Liver (tissue), 9 donors: ENCODE results near the gene FGL2. TPM values are rescaled to one million over a fixed set of nuclear protein-coding genes. Genes with fewer than 3 reads are reported as not detected.
"Not testable (repeated sequence)": the region's sequence is repeated elsewhere in the genome, so short reads cannot be mapped to it uniquely, and the experiment has no call there.

Experiments used
- DNase-seq: peaks from one replicate; pipeline ENCODE4 v3.0.0-alpha.2; 2017; ENCODE audit warnings: low spot score
- H3K27ac ChIP-seq, 2 donors: one replicate each; pipeline ENCODE4 v1.7.0; 2013; ENCODE audit warnings: inconsistent platforms in 2 of 2, low read length in 2 of 2, control low read depth in 1 of 2, low read depth in 1 of 2, mild to moderate bottlenecking in 1 of 2
- H3K27me3 ChIP-seq, 4 donors: one replicate each; pipeline versions ENCODE4 v1.6.1 to v1.7.0; 2013; ENCODE audit warnings: low read length in 3 of 4, inconsistent platforms in 1 of 4, mild to moderate bottlenecking in 1 of 4, moderate library complexity in 1 of 4; ENCODE audit not compliant: control insufficient read depth in 4 of 4, insufficient read depth in 4 of 4
- H3K36me3 ChIP-seq, 4 donors: one replicate each; pipeline versions ENCODE4 v1.6.1 to v1.7.0; 2013; ENCODE audit warnings: low read length in 3 of 4, mild to moderate bottlenecking in 3 of 4, low read depth in 1 of 4, moderate library complexity in 1 of 4; ENCODE audit not compliant: control insufficient read depth in 4 of 4, insufficient read depth in 3 of 4
- H3K4me1 ChIP-seq, 4 donors: one replicate each; pipeline versions ENCODE4 v1.6.1 to v1.7.0; 2013; ENCODE audit warnings: low read length in 3 of 4, mild to moderate bottlenecking in 3 of 4, moderate library complexity in 1 of 4; ENCODE audit not compliant: control insufficient read depth in 4 of 4, insufficient read depth in 4 of 4
- H3K4me3 ChIP-seq, 3 donors: one replicate each; pipeline versions ENCODE4 v1.6.1 to v1.7.0; 2013; ENCODE audit warnings: low read length in 3 of 3, control low read depth in 1 of 3, low read depth in 1 of 3, mild to moderate bottlenecking in 1 of 3
- H3K9ac ChIP-seq, 2 donors: one replicate each; pipeline ENCODE4 v1.7.0; 2013; ENCODE audit warnings: low read length in 2 of 2, mild to moderate bottlenecking in 2 of 2, moderate library complexity in 2 of 2, control low read depth in 1 of 2, low read depth in 1 of 2
- H3K9me3 ChIP-seq, 4 donors: one replicate each; pipeline versions ENCODE4 v1.6.1 to v1.7.0; 2013; ENCODE audit warnings: low read length in 3 of 4; ENCODE audit not compliant: control insufficient read depth in 4 of 4
- EGR1 ChIP-seq, 2 donors: IDR thresholded peaks; 2 replicates each; pipeline ENCODE4 v1.6.1; 2016 to 2018; ENCODE audit warnings: antibody characterized with exemption in 2 of 2, low read depth in 2 of 2
- FOXA1 ChIP-seq: IDR thresholded peaks from 2 replicates; pipeline ENCODE4 v1.6.1; 2016; ENCODE audit warnings: antibody characterized with exemption
- FOXA2 ChIP-seq: IDR thresholded peaks from 2 replicates; pipeline ENCODE4 v1.6.1; 2016; ENCODE audit warnings: antibody characterized with exemption
- GABPA ChIP-seq, 2 donors: IDR thresholded peaks in 1 of 2; conservative IDR thresholded peaks in 1 of 2; 2 replicates each; pipeline ENCODE4 v1.6.1; 2016; ENCODE audit warnings: antibody characterized with exemption in 2 of 2, mild to moderate bottlenecking in 1 of 2, moderate library complexity in 1 of 2
- HNF4A ChIP-seq, 2 donors: conservative IDR thresholded peaks; 2 replicates each; pipeline ENCODE4 v1.6.1; 2016; ENCODE audit warnings: antibody characterized with exemption in 2 of 2, mild to moderate bottlenecking in 2 of 2
- JUND ChIP-seq, 2 donors: IDR thresholded peaks; 2 replicates each; pipeline ENCODE4 v1.6.1; 2016; ENCODE audit warnings: antibody characterized with exemption in 2 of 2
- NR2F2 ChIP-seq: IDR thresholded peaks from 2 replicates; pipeline ENCODE4 v1.6.1; 2016; ENCODE audit warnings: antibody characterized with exemption
- RAD21 ChIP-seq, 2 donors: IDR thresholded peaks; 2 replicates each; pipeline ENCODE4 v1.6.1; 2016; ENCODE audit warnings: antibody characterized with exemption in 2 of 2, mild to moderate bottlenecking in 2 of 2
- REST ChIP-seq: IDR thresholded peaks from 2 replicates; pipeline ENCODE4 v1.6.1; 2016; ENCODE audit warnings: antibody characterized with exemption, mild to moderate bottlenecking
- RXRA ChIP-seq, 2 donors: IDR thresholded peaks; 2 replicates each; pipeline ENCODE4 v1.6.1; 2017 to 2018; ENCODE audit warnings: antibody characterized with exemption in 2 of 2, mild to moderate bottlenecking in 1 of 2
- TAF1 ChIP-seq: conservative IDR thresholded peaks from 2 replicates; pipeline ENCODE4 v1.6.1; 2016; ENCODE audit warnings: antibody characterized with exemption, mild to moderate bottlenecking
- YY1 ChIP-seq: IDR thresholded peaks from 2 replicates; pipeline ENCODE4 v1.6.1; 2016; ENCODE audit warnings: antibody characterized with exemption, mild to moderate bottlenecking
- WGBS: extraction: QIAGEN DNeasy Blood & Tissue Kit; methylation state at CpG from one replicate; pipeline ENCODE4 v1.1.7; 2013; 5-methylcytosine and 5-hydroxymethylcytosine counted together
- polyA plus RNA-seq, 2 donors: library from polyadenylated mRNA; stranded (reverse) in 1 of 2; unstranded in 1 of 2; fragments of 200-250 nt in 1 of 2; fragments of >200 nt in 1 of 2; fragmentation: Nextera tagmentation in 1 of 2; extraction: Ambion mirVana in 1 of 2; gene quantifications; one replicate each; pipeline versions ENCODE4 v1.2.1 to v1.2.3, GENCODE V29; 2013 to 2015
- total RNA-seq, 2 donors: library from RNA; depleted of rRNA; stranded (reverse); fragments of >200 nt; gene quantifications; one replicate each; pipeline ENCODE4 v1.2.3, GENCODE V29; 2014
- TF ChIP-seq, protein P1 (sequence below): fragments of 150-350 bp; IDR thresholded peaks from 2 replicates; pipeline ENCODE4 v1.5.1; 2017; ENCODE audit warnings: improper control_type of control experiment, low read depth, low read length; ENCODE audit not compliant: missing input control
- TF ChIP-seq, protein P2 (sequence below): IDR thresholded peaks from 2 replicates; pipeline ENCODE4 v1.6.1; 2016; ENCODE audit warnings: antibody characterized with exemption
- donor health status: healthy.
- donor health status: healthy.
- donor health status: healthy.
- donor health status: healthy.
- donor health status: healthy.

FGL2 gene
- total and polyA plus RNA-seq, 4 donors = 2.7 to 21.7 (median 13.6) TPM

DNA sequence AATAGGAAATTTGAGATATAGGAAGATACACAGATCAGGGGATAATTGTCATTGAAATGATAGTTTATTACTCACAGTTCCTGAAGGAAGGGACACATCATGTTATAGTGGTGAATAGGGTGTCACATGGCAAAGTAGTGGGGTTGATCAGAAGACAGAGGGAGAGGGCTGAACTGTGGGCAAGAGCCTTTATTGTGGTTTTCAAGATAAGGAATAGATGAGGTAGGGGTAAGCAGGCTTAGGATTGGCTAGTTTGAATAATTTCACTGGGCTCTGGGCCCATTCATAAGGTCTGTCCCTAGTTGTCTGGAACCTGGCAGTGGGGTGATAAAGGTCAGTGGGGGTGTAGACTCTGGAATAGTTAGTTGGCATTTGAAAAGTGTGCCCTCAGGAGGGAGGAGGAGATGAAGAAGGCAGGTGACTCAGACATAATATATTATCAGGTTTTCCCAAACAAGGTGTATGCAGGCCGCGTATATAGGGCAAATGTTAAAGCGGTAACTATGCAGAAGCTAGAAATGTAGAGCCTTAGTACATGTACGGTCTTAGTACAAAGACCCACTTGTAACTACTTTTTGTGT lies 18.5 kb downstream of the FGL2 start:
- no peaks in the 10 kb centered on the region for H3K4me1 ChIP-seq
- no peaks in the 10 kb centered on the region for H3K27me3 ChIP-seq
- DNase-seq = no peak
- no peaks in the 10 kb centered on the region for H3K36me3 ChIP-seq
- H3K9me3 ChIP-seq = no peaks in the 10 kb centered on the region
- no peak overlapping the region for H3K4me3 ChIP-seq
- TF ChIP-seq NR2F2 (no peak), EGR1 (IDR thresholded peaks at IDR 0.05; ENCODE audit: low read depth in 2 of 2) (no peak), GABPA (IDR thresholded peaks at IDR 0.05 in 1 of 2, conservative IDR thresholded peaks at IDR 0.05 in 1 of 2) (no peak), TAF1 (no peak), FOXA2 (no peak), HNF4A (conservative IDR thresholded peaks at IDR 0.05) (no peak), REST (no peak), FOXA1 (no peak), JUND (IDR thresholded peaks at IDR 0.05) (no peak), YY1 (no peak), RAD21 (IDR thresholded peaks at IDR 0.05) (no peak), RXRA (IDR thresholded peaks at IDR 0.05) (no peak)
- TF ChIP-seq, protein P1, sequence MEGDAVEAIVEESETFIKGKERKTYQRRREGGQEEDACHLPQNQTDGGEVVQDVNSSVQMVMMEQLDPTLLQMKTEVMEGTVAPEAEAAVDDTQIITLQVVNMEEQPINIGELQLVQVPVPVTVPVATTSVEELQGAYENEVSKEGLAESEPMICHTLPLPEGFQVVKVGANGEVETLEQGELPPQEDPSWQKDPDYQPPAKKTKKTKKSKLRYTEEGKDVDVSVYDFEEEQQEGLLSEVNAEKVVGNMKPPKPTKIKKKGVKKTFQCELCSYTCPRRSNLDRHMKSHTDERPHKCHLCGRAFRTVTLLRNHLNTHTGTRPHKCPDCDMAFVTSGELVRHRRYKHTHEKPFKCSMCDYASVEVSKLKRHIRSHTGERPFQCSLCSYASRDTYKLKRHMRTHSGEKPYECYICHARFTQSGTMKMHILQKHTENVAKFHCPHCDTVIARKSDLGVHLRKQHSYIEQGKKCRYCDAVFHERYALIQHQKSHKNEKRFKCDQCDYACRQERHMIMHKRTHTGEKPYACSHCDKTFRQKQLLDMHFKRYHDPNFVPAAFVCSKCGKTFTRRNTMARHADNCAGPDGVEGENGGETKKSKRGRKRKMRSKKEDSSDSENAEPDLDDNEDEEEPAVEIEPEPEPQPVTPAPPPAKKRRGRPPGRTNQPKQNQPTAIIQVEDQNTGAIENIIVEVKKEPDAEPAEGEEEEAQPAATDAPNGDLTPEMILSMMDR = no peak
- TF ChIP-seq, protein P2, sequence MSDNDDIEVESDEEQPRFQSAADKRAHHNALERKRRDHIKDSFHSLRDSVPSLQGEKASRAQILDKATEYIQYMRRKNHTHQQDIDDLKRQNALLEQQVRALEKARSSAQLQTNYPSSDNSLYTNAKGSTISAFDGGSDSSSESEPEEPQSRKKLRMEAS = no peak
- no peak overlapping the region for H3K27ac ChIP-seq
- WGBS = 93% methylated on average over 4 of the region's 4 CpGs
- H3K9ac ChIP-seq = no peak overlapping the region

DNA sequence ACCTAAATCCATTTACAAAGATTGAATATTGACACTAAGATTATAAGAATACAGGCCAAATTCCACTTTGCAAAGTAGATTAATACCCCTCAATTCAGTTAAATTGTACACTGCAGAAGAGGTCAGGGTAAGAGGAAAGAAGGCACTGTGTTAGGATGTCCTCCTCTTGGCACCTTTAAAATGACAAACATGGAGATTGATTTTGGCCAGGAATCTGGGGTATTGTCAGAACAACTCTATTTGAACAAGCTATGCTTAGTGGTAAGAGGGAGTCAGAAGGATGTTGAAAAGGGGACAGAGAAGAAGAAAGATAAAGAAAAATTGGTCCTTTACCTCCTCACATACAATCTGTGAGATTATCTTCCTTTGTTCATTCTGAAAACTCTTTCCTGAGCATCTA lies 21.6 kb downstream of the FGL2 start:
- H3K4me3 ChIP-seq, H3K9me3 ChIP-seq, H3K27ac ChIP-seq, H3K4me1 ChIP-seq, H3K36me3 ChIP-seq, H3K9ac ChIP-seq, H3K27me3 ChIP-seq, DNase-seq: not testable (repeated sequence)

GRCh38 chr7:77177321-77177904 lies 22.2 kb downstream of the FGL2 start:
- not testable (repeated sequence) for H3K36me3 ChIP-seq, H3K4me3 ChIP-seq, H3K27me3 ChIP-seq, H3K9ac ChIP-seq, DNase-seq, H3K27ac ChIP-seq, H3K4me1 ChIP-seq, H3K9me3 ChIP-seq
- 84% methylated on average over 9 of the region's 9 CpGs for WGBS

DNA sequence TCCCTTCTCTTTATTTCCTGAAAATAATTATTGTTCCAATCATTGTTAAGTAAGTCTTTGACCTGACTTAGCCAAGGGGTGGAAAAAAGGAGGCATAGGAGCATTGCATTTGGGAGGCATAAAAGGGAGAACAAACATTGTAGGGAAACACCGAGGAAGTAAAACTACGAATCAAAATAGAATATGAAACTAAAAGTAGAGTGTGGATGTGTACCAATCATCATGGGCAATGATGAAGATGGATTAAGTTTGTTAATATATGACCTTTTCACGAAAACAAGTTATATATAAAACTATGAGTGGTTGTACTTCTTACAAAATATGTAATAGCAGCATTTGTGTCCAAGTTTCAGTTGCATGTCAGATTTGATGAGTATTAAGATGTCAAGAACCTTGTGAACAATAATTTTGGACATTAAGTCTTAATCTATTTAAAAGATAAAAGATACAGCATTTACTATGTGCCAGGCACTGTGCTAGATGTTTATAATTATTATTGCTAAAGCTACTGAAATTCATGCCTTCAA lies 24.3 kb downstream of the FGL2 start:
- 76% methylated on average over 1 of the region's 3 CpGs for WGBS
- H3K27me3 ChIP-seq, H3K4me1 ChIP-seq, H3K9ac ChIP-seq, H3K4me3 ChIP-seq, DNase-seq, H3K9me3 ChIP-seq, H3K36me3 ChIP-seq, H3K27ac ChIP-seq: not testable (repeated sequence)

GRCh38 chr7:77174418-77174817 lies 25.2 kb downstream of the FGL2 start:
- not testable (repeated sequence) for H3K4me1 ChIP-seq, DNase-seq, H3K9me3 ChIP-seq, H3K27me3 ChIP-seq, H3K36me3 ChIP-seq, H3K27ac ChIP-seq, H3K4me3 ChIP-seq, H3K9ac ChIP-seq
- 91% methylated on average over 3 of the region's 4 CpGs for WGBS
